AG10803 (cell line): ENCODE measurements around the gene PPP1R12A.
"Not testable (repeated sequence)": the region's sequence is repeated elsewhere in the genome, so short reads cannot be mapped to it uniquely, and the experiment has no call there.

ENCODE experiments used
- DNase-seq: peaks from one replicate; pipeline ENCODE4 v3.0.0; 2010; ENCODE audit warnings: low read depth
- H3K4me3 ChIP-seq: 2 replicates; pipeline ENCODE4 v1.5.1; 2011; ENCODE audit warnings: mild to moderate bottlenecking, low read length, control low read depth
- CTCF ChIP-seq: conservative IDR thresholded peaks from 2 replicates; pipeline ENCODE4 v1.5.1; 2011; ENCODE audit warnings: mild to moderate bottlenecking, low read length, control low read depth, inconsistent platforms

Gene PPP1R12A

GRCh38 chr12:79818856-79819255 is 116.0 kb downstream of the PPP1R12A start:
- TF ChIP-seq CTCF: no peak
- no peak overlapping the region for H3K4me3 ChIP-seq
- DNase-seq: no peak

GRCh38 chr12:79784366-79785065 is 150.4 kb downstream of the PPP1R12A start:
- not testable (repeated sequence) for DNase-seq, H3K4me3 ChIP-seq

GRCh38 chr12:79782172-79782900 is 152.6 kb downstream of the PPP1R12A start:
- TF ChIP-seq CTCF: no peak
- DNase-seq: peak; percentile 68

GRCh38 chr12:79778802-79779448 is 156.0 kb downstream of the PPP1R12A start:
- no peak for TF ChIP-seq CTCF
- DNase-seq: no peak
- no peak overlapping the region for H3K4me3 ChIP-seq

More at GRCh38 chr12:79782172-79782900, 152.6 kb downstream of the PPP1R12A start:
- H3K4me3 ChIP-seq: no peak overlapping the region

- no peak for TF ChIP-seq CTCF
- peak; percentile 50 for DNase-seq
- H3K4me3 ChIP-seq: no peak overlapping the region
Measured at GRCh38 chr12:79776111-79776510, 158.8 kb downstream of the PPP1R12A start.

- no peak overlapping the region for H3K4me3 ChIP-seq
- DNase-seq: no peak
- no peak for TF ChIP-seq CTCF
Measured at GRCh38 chr12:79775355-79776027, 159.4 kb downstream of the PPP1R12A start.

GRCh38 chr12:79773896-79774295 is 161.0 kb downstream of the PPP1R12A start:
- TF ChIP-seq CTCF: no peak
- DNase-seq: no peak
- no peak overlapping the region for H3K4me3 ChIP-seq
